ENCODE results near the gene RHBDL1.

RHBDL1 gene

DNA sequence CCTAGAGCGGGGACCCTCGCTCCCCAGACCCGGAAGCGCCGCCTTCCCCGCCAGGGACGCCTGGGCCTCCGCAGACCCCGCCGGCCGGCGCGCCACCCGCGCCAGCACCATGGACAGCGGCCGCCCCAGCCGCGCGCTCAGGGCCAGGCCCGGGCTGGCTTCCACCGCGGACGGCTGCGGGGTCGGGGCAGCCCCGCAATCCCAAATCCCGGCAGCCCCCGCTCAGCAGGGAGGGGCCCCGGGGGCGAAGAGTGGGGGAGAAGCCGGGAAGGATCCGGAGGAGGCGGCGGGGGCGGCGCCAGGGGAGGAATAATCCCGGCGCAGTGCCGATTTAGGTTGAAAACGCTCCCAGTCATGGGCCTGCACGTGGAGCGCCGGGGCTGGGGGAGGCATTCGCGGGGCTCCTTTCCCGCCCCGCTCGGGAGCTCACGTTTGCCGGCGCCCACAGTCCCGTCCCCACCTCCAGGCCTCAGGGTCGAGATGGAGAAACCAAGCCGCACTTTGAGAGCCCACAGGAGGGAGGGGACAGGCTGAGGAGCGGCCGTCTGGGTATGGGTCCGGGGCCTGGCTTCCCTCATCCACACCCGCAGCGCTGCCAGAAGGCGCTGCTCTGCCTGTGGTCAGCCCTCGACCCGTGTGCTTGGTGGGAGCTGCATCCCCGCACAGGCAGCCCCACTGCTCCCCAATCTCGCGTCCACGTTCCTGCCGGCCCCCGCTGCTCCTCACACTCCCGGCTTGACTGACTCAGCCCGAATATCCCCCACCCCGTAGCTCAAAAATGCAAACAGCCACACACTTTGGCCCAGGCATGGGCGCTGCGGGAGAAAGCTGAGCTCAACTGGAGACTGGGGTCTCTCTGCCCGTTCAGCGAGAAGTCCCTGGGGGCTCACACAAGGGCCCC is 25.5 kb downstream of the RHBDL1 start:
- TF ChIP-seq, protein P1, sequence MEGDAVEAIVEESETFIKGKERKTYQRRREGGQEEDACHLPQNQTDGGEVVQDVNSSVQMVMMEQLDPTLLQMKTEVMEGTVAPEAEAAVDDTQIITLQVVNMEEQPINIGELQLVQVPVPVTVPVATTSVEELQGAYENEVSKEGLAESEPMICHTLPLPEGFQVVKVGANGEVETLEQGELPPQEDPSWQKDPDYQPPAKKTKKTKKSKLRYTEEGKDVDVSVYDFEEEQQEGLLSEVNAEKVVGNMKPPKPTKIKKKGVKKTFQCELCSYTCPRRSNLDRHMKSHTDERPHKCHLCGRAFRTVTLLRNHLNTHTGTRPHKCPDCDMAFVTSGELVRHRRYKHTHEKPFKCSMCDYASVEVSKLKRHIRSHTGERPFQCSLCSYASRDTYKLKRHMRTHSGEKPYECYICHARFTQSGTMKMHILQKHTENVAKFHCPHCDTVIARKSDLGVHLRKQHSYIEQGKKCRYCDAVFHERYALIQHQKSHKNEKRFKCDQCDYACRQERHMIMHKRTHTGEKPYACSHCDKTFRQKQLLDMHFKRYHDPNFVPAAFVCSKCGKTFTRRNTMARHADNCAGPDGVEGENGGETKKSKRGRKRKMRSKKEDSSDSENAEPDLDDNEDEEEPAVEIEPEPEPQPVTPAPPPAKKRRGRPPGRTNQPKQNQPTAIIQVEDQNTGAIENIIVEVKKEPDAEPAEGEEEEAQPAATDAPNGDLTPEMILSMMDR (IDR thresholded peaks at IDR 0.05; ENCODE audit: borderline replicate concordance, insufficient read depth, low read depth, low read length), result no peak
- no peak overlapping the region for H3K4me3 ChIP-seq (ENCODE audit: low read depth, low read length)

DNA sequence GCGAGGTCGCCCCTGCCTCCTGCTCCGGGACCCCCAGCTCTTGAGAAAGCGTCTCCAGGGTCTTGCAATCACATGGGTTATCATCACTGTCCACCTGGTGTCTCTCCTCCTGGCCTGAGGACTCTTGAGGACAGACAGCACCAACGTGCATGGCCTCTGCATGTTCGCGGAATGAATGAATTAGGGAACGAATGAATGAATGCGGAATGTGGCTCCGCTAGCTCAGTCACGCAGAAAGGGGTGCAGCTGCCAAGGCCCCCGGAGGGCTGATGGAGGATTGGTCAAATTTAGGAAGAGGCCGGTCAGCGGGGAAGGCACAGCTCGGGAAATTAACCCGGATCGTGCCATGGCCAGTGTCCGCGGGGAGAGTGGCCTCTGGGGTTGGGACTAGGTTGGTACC is 26.9 kb downstream of the RHBDL1 start:
- TF ChIP-seq, protein P1 (IDR thresholded peaks at IDR 0.05; ENCODE audit: borderline replicate concordance, insufficient read depth, low read depth, low read length), result no peak
- H3K4me3 ChIP-seq (ENCODE audit: low read depth, low read length), result no peak overlapping the region

DNA sequence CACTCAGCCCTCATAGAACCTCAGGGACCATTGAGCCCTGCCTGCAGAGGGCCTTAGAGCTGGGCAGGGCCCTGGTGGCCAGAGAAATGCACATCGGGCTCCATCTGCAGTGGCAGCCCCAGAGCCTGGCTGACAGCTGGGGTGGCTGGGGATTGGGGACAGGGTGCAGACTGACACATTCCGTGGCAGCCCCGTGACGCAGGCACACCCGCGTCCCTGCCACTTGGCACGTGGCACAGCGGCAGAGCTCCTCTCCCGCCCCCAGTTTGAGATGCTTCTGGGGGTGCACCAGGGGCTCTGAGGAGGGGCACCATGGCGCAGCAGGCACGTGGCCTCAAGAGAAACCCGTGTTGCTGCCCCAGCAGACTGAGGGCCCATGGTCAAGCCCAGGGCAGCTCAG is 27.9 kb downstream of the RHBDL1 start:
- TF ChIP-seq, protein P1 (IDR thresholded peaks at IDR 0.05; ENCODE audit: borderline replicate concordance, insufficient read depth, low read depth, low read length), result no peak
- no peak overlapping the region for H3K4me3 ChIP-seq (ENCODE audit: low read depth, low read length)

DNA sequence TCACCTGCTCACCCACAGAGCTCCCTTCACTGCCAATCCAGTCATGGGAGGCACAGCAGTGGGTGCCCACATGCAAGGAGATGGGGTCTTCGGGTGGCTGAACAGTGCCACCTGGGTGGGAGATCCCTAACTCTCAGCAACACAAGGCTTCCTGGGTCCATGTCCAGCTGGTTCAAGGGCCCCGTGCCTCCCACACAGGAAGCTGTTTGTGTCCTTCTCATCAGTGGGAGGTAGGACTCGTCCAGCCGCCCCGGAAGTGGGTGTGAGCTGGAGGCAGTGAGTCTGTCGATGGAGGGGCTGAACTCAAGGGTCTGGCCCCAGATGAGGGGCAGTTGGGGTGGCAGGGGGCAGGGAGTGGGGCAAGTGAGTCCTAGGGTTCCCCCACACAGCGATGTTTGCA is 28.6 kb downstream of the RHBDL1 start:
- TF ChIP-seq, protein P1 (IDR thresholded peaks at IDR 0.05; ENCODE audit: borderline replicate concordance, insufficient read depth, low read depth, low read length), result no peak
- H3K4me3 ChIP-seq (ENCODE audit: low read depth, low read length), result no peak overlapping the region

DNA sequence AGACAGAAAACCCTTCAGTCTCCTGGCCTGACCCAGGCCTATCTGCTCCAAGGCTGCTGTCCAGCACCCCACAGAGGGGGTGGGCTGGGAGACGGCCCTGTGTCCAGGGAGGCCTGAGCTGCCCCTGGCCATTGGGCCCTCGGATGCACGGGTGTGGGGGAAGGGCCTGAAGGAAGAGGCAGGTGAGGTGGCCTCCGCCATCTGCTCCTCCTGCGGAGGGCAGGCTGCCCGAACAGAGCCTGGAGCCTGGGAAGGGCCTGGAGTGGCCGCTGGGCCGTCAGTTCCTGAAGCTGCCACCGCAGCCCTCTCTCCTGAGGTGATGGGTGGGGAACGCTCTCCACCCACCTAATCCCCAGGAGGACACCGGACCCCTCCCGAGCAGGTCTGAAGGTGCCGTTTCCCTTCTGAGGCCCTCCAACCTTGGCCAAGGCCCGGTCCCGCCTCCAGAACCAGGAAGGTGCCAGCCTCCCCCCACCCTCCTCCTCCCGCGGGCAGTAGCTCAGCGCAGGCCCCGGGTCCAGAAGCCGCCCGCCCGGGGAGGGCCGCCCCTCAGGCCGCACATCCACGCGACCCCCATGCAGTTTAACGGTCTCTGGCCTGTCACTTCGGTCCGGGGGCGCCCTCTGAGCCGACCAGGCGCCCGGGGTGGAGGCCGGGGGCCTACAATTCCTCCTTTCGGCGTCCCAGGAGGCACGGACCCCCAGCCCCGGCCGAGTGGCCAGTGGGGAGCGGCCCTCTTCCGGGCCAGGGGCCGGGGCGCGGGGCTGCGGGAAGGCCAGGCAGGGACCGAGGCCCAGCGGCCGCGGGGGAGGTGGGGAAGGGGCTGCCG is 29.3 kb downstream of the RHBDL1 start:
- H3K4me3 ChIP-seq (ENCODE audit: low read depth, low read length), result no peak overlapping the region
- TF ChIP-seq, protein P1 (IDR thresholded peaks at IDR 0.05; ENCODE audit: borderline replicate concordance, insufficient read depth, low read depth, low read length), result no peak

DNA sequence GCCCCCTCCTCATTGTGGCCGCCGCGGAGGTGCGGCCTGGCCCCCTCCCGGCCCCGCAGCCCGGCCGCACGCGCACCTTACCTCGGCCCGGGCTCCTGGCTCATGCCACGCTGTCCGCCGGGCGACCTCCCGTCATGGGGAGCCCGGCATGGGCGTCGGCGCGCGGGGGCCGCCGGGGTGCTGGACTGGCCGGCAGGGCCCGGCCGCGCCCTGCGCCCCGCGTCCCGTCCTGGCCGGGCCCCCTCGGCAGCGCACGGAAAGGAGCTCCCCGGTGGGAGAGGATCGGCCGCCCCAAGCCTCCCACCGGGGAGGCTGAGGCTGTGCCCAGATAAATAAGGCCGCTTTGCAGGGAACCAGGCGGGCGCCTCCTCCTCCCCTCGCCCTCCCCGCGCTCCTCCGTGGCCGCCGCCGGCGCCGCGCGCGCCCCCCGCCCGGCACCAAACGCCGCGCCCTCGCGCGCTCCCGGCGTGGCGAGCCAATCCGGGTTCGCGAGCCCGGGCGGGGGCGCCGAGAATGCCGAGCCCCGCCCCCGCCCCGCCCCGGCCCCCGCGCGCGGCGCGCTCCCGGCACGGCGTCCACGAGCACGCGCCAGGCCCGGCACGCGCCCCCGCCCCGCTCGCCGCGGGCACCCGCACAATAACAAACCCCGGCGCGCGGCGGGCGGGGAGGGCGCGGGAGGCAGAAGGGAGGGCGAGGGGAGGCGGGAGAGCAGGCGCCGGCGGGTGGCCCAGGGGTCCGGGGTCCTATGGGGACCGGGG is 30.1 kb downstream of the RHBDL1 start, which contains the start of gene FBXL16:
TSS of gene FBXL16 (minus strand) at position 371 of the 758 bp plus-strand sequence. CDS start 8,396 bp downstream, outside the sequence.
- H3K4me3 ChIP-seq (ENCODE audit: low read depth, low read length), result no peak within 1 kb of the TSS

More for the DNA sequence above, 30.1 kb downstream of the RHBDL1 start, which contains the start of gene FBXL16:
- TF ChIP-seq, protein P1 (IDR thresholded peaks at IDR 0.05; ENCODE audit: borderline replicate concordance, insufficient read depth, low read depth, low read length), result no peak
